Cerebellar cortex (tissue), 1 donor: Measurements from ENCODE around the gene ZNF436.

ENCODE experiments used
- DNase-seq: peaks from one replicate; pipeline ENCODE4 v3.0.0-alpha.2; 2015; ENCODE audit warnings: low spot score

Gene ZNF436

GRCh38 chr1:23369335-23370013, at the start of gene ZNF436:
ZNF436 (minus strand) TSS chr1:23369836; CDS start chr1:23368005, 1,831 bp downstream.
- DNase-seq, result peak; percentile 70

GRCh38 chr1:23419180-23419579, 49.5 kb upstream of the ZNF436 start:
- DNase-seq, result no peak

- DNase-seq, result peak; percentile 92
Observed at GRCh38 chr1:23417570-23417969, 47.9 kb upstream of the ZNF436 start.

- DNase-seq, result no peak
Observed at GRCh38 chr1:23416964-23417363, 47.3 kb upstream of the ZNF436 start.

GRCh38 chr1:23408797-23409290, 39.2 kb upstream of the ZNF436 start:
- DNase-seq, result no peak

GRCh38 chr1:23407016-23407630, 37.5 kb upstream of the ZNF436 start:
- no peak for DNase-seq

GRCh38 chr1:23405946-23406345, 36.3 kb upstream of the ZNF436 start:
- no peak for DNase-seq

- peak; percentile 85 for DNase-seq
Observed at GRCh38 chr1:23403735-23404486, 34.3 kb upstream of the ZNF436 start.

- DNase-seq, result no peak
Observed at GRCh38 chr1:23403355-23403734, 33.7 kb upstream of the ZNF436 start.

GRCh38 chr1:23403038-23403336, 33.4 kb upstream of the ZNF436 start:
- no peak for DNase-seq

GRCh38 chr1:23402286-23403037, 32.8 kb upstream of the ZNF436 start:
- no peak for DNase-seq

GRCh38 chr1:23401313-23401712, 31.7 kb upstream of the ZNF436 start:
- DNase-seq, result no peak

- DNase-seq, result no peak
Observed at GRCh38 chr1:23400324-23401114, 30.9 kb upstream of the ZNF436 start.

GRCh38 chr1:23399229-23399628, 29.6 kb upstream of the ZNF436 start:
- no peak for DNase-seq

- DNase-seq, result no peak
Observed at GRCh38 chr1:23397908-23398307, 28.3 kb upstream of the ZNF436 start.

- no peak for DNase-seq
Observed at GRCh38 chr1:23396380-23396779, 26.7 kb upstream of the ZNF436 start.

GRCh38 chr1:23395849-23396248, 26.2 kb upstream of the ZNF436 start:
- DNase-seq, result no peak

- DNase-seq, result no peak
Observed at GRCh38 chr1:23395154-23395724, 25.6 kb upstream of the ZNF436 start.

GRCh38 chr1:23394684-23395083, 25.0 kb upstream of the ZNF436 start:
- no peak for DNase-seq

GRCh38 chr1:23394181-23394580, 24.5 kb upstream of the ZNF436 start:
- no peak for DNase-seq

- DNase-seq, result no peak
Observed at GRCh38 chr1:23393706-23394105, 24.1 kb upstream of the ZNF436 start.
